WTC11 (cell line): ENCODE results near the gene U2AF1L4. TPM values are rescaled to one million over a fixed set of nuclear protein-coding genes. Genes with fewer than 3 reads are reported as not detected.
A peak's percentile ranks its signal among the peaks of the same experiment; 100 is the strongest.

ENCODE experiments used
- ATAC-seq: fragments of 200-7000 bp; cut with Tn5 transposase; 2 replicates; pipeline ENCODE4 v1.10.0; 2021; ENCODE audit warnings: mild to moderate bottlenecking, moderate library complexity
- CTCF ChIA-PET: fragments of 300-600 bp; sonication (Branson Sonifier 250); formaldehyde crosslinking; loops from one replicate; lab custom pipeline; 2021; ENCODE audit warnings: antibody characterized with exemption; lab: Charles Lee
- POLR2A ChIA-PET: fragments of 350-600 bp; sonication (Branson Sonifier 250); formaldehyde crosslinking; loops from one replicate; lab custom pipeline; 2021; ENCODE audit warnings: antibody characterized with exemption; lab: Charles Lee
- DNase-seq: peaks from one replicate; pipeline ENCODE4 v3.0.0; 2021; ENCODE audit warnings: low spot score
- H3K27ac Mint-ChIP-seq: 2 replicates; pipeline ENCODE4 v1.8.0; 2021; ENCODE audit warnings: mixed read lengths
- H3K27me3 Mint-ChIP-seq: 2 replicates; pipeline ENCODE4 v1.8.0; 2021; ENCODE audit warnings: low read depth, mild to moderate bottlenecking, moderate library complexity, mixed read lengths
- H3K36me3 Mint-ChIP-seq: 2 replicates; pipeline ENCODE4 v1.8.0; 2021; ENCODE audit warnings: mixed read lengths
- H3K4me1 Mint-ChIP-seq: 2 replicates; pipeline ENCODE4 v1.8.0; 2022; ENCODE audit warnings: mixed read lengths
- H3K4me3 Mint-ChIP-seq: 2 replicates; pipeline ENCODE4 v1.8.0; 2021; ENCODE audit warnings: mild to moderate bottlenecking, moderate library complexity, mixed read lengths
- H3K9me3 Mint-ChIP-seq: 2 replicates; pipeline ENCODE4 v1.8.0; 2021; ENCODE audit warnings: mixed read lengths
- ATF1 ChIP-seq: sonication (generic); formaldehyde crosslinking; IDR thresholded peaks from 2 replicates; pipeline ENCODE4 v1.8.1; 2023; ENCODE audit warnings: mild to moderate bottlenecking, moderate library complexity, missing genetic modification reagents
- CREM ChIP-seq: sonication (generic); formaldehyde crosslinking; IDR thresholded peaks from 2 replicates; pipeline ENCODE4 v1.8.1; 2022; ENCODE audit warnings: mild to moderate bottlenecking, missing genetic modification reagents, moderate library complexity
- ETV6 ChIP-seq: sonication (generic); formaldehyde crosslinking; IDR thresholded peaks from 2 replicates; pipeline ENCODE4 v1.8.1; 2022; ENCODE audit warnings: mild to moderate bottlenecking, missing genetic modification reagents
- FOXK1 ChIP-seq: sonication (generic); formaldehyde crosslinking; IDR thresholded peaks from 2 replicates; pipeline ENCODE4 v1.8.0; 2022; ENCODE audit warnings: mild to moderate bottlenecking, moderate library complexity, missing genetic modification reagents
- FOXP4 ChIP-seq: sonication (generic); formaldehyde crosslinking; IDR thresholded peaks from 2 replicates; pipeline ENCODE4 v1.8.0; 2022; ENCODE audit warnings: mild to moderate bottlenecking, missing genetic modification reagents
- HMGA2 ChIP-seq: fragments of 250-450 bp; sonication (Bioruptor Pico); IDR thresholded peaks from 2 replicates; pipeline ENCODE4 v1.4.0; 2021; ENCODE audit warnings: mild to moderate bottlenecking, moderate library complexity
- IRF2 ChIP-seq: sonication (generic); formaldehyde crosslinking; IDR thresholded peaks from 2 replicates; pipeline ENCODE4 v1.8.0; 2022; ENCODE audit warnings: low read depth, missing genetic modification reagents, borderline replicate concordance
- MAX ChIP-seq: sonication (generic); formaldehyde crosslinking; IDR thresholded peaks from 2 replicates; pipeline ENCODE4 v1.8.0; 2022; ENCODE audit warnings: mild to moderate bottlenecking, missing genetic modification reagents
- MXD4 ChIP-seq: fragments of 250-450 bp; sonication (Bioruptor Pico); IDR thresholded peaks from 2 replicates; pipeline ENCODE4 v1.8.0; 2021; ENCODE audit warnings: mild to moderate bottlenecking, moderate library complexity, borderline replicate concordance
- MYBL2 ChIP-seq: sonication (generic); formaldehyde crosslinking; IDR thresholded peaks from 2 replicates; pipeline ENCODE4 v1.8.1; 2023; ENCODE audit warnings: mild to moderate bottlenecking, moderate library complexity, missing genetic modification reagents
- NR3C1 ChIP-seq: sonication (generic); formaldehyde crosslinking; conservative IDR thresholded peaks from 2 replicates; pipeline ENCODE4 v1.8.1; 2023; ENCODE audit warnings: low read depth, mild to moderate bottlenecking, missing genetic modification reagents
- PRRX2 ChIP-seq: fragments of 250-450 bp; sonication (Bioruptor Pico); IDR thresholded peaks from 2 replicates; pipeline ENCODE4 v1.8.0; 2021; ENCODE audit warnings: mild to moderate bottlenecking
- TP53 ChIP-seq: sonication (generic); formaldehyde crosslinking; IDR thresholded peaks from 2 replicates; pipeline ENCODE4 v1.8.1; 2023; ENCODE audit warnings: mild to moderate bottlenecking, missing genetic modification reagents
- ZBTB21 ChIP-seq: sonication (generic); formaldehyde crosslinking; IDR thresholded peaks from 2 replicates; pipeline ENCODE4 v1.8.1; 2023; ENCODE audit warnings: mild to moderate bottlenecking, missing genetic modification reagents, borderline replicate concordance
- ZNF232 ChIP-seq: sonication (generic); formaldehyde crosslinking; IDR thresholded peaks from 2 replicates; pipeline ENCODE4 v1.8.0; 2022; ENCODE audit warnings: mild to moderate bottlenecking, missing genetic modification reagents
- ZNF396 ChIP-seq: fragments of 250-450 bp; sonication (Bioruptor Pico); IDR thresholded peaks from 2 replicates; pipeline ENCODE4 v1.8.0; 2021; ENCODE audit warnings: mild to moderate bottlenecking, moderate library complexity, borderline replicate concordance
- total RNA-seq: library from RNA; stranded (reverse); gene quantifications from 3 replicates; pipeline ENCODE4 v1.2.3, GENCODE V29; 2021
- TF ChIP-seq, protein P1 (sequence below): sonication (generic); formaldehyde crosslinking; IDR thresholded peaks from 2 replicates; pipeline ENCODE4 v1.8.0; 2023; ENCODE audit warnings: mild to moderate bottlenecking, missing genetic modification reagents
- TF ChIP-seq, protein P2 (sequence below): sonication (generic); formaldehyde crosslinking; IDR thresholded peaks from 2 replicates; pipeline ENCODE4 v1.8.1; 2023; ENCODE audit warnings: mild to moderate bottlenecking, missing genetic modification reagents

U2AF1L4 gene
- total RNA-seq, 1 experiment from 2014 or later: 20.9 TPM

GRCh38 chr19:35714601-35715354 is 30.4 kb downstream of the U2AF1L4 start:
- Mint-ChIP-seq H3K27me3 (no peaks in the 10 kb centered on the region), H3K27ac (no peak overlapping the region), H3K9me3 (no peaks in the 10 kb centered on the region), H3K36me3 (no peaks in the 10 kb centered on the region), H3K4me3 (peak overlapping the region; percentile 83), H3K4me1 (peaks cover 46% of the 10 kb centered on the region)
- ChIA-PET CTCF (interaction anchor here (0.9 to 2.7 kb wide), 7 partner anchors 12 to 205 kb away, joined by 3 to 16 read pairs (median 4); no protein-coding TSS in a partner anchor), POLR2A (interaction anchor here (4.0 kb wide), 1 partner anchor 12 kb away, joined by 14 read pairs; the partner anchor contains the start of gene ZBTB32)
- ATAC-seq: no peak
- peak; percentile 51 for DNase-seq
- TF ChIP-seq ZNF396 (CRISPR knock-in tag) (no peak), MAX (CRISPR knock-in tag) (peak; percentile 43; the same call in 1 of the 2 replicates)

DNA sequence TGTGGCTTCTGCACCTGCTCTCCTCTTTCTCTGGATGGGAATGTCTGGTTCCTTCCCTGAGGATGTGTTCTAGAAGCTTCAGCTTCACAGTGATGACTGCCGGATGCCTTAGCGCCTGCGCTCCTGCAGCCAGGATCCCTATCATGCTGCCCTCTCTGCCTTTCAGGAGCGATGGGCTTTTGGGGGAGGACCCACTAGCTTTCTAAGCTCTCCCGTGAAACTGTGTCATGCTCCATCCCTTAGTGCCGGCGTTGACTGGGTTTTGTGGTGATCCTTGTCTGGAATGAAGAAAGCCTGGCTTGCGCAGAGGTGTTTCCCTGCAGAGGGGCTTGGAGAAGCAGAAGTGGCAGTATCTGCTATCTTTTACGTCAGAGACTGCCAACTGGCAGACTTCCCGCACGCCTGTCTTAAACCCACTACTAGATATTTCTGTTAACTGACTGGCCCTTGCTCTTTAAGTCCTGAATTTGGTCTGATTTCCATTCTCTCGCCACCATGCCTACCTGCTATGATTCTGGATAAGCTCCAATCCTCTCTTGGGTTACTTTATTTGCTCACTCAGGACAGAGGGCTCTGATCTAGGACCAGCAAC is 31.2 kb downstream of the U2AF1L4 start:
- DNase-seq: no peak
- Mint-ChIP-seq H3K36me3 (no peaks in the 10 kb centered on the region), H3K4me1 (peaks cover 41% of the 10 kb centered on the region), H3K9me3 (no peaks in the 10 kb centered on the region), H3K27me3 (peaks cover 5% of the 10 kb centered on the region)
- CTCF ChIA-PET: interaction anchor here (0.9 to 2.7 kb wide), 7 partner anchors 11 to 204 kb away, joined by 3 to 16 read pairs (median 7); no protein-coding TSS in a partner anchor
- POLR2A ChIA-PET: interaction anchor here (0.7 to 4.0 kb wide), 3 partner anchors 11 to 106 kb away, joined by 3 to 14 read pairs (median 3); partner anchors contain the start of gene ZBTB32
- TF ChIP-seq ATF1 (CRISPR knock-in tag) (no peak), ZBTB21 (CRISPR knock-in tag) (no peak), NR3C1 (CRISPR knock-in tag) (no peak), IRF2 (no peak), CREM (no peak), FOXK1 (CRISPR knock-in tag) (no peak), ZNF232 (CRISPR knock-in tag) (no peak), TP53 (CRISPR knock-in tag) (no peak), ETV6 (CRISPR knock-in tag) (no peak), MYBL2 (CRISPR knock-in tag) (no peak), PRRX2 (CRISPR knock-in tag) (no peak)
- TF ChIP-seq, all 79 proteins: peak for 0
- Mint-ChIP-seq H3K4me3 (no peak overlapping the region), H3K27ac (0 out of 2 replicates have a peak overlapping the region, but pooled peaks have one; percentile 37)
- ATAC-seq: no peak

GRCh38 chr19:35713506-35713850 is 31.7 kb downstream of the U2AF1L4 start:
- Mint-ChIP-seq H3K36me3 (no peaks in the 10 kb centered on the region), H3K27me3 (peaks cover 8% of the 10 kb centered on the region), H3K4me3 (no peak overlapping the region), H3K4me1 (peaks cover 41% of the 10 kb centered on the region), H3K9me3 (no peaks in the 10 kb centered on the region), H3K27ac (0 out of 2 replicates have a peak overlapping the region, but pooled peaks have one; percentile 37)
- POLR2A ChIA-PET: interaction anchor here (1.3 to 4.0 kb wide), 2 partner anchors 10 to 27 kb away, joined by 3 to 14 read pairs; partner anchors contain the start of gene ZBTB32
- no peak for DNase-seq
- no peak for ATAC-seq
- CTCF ChIA-PET: interaction anchor here (1.2 to 2.4 kb wide), 3 partner anchors 11 to 203 kb away, joined by 3 to 8 read pairs (median 7); no protein-coding TSS in a partner anchor
- TF ChIP-seq HMGA2 (no peak), MXD4 (CRISPR knock-in tag) (no peak)

DNA sequence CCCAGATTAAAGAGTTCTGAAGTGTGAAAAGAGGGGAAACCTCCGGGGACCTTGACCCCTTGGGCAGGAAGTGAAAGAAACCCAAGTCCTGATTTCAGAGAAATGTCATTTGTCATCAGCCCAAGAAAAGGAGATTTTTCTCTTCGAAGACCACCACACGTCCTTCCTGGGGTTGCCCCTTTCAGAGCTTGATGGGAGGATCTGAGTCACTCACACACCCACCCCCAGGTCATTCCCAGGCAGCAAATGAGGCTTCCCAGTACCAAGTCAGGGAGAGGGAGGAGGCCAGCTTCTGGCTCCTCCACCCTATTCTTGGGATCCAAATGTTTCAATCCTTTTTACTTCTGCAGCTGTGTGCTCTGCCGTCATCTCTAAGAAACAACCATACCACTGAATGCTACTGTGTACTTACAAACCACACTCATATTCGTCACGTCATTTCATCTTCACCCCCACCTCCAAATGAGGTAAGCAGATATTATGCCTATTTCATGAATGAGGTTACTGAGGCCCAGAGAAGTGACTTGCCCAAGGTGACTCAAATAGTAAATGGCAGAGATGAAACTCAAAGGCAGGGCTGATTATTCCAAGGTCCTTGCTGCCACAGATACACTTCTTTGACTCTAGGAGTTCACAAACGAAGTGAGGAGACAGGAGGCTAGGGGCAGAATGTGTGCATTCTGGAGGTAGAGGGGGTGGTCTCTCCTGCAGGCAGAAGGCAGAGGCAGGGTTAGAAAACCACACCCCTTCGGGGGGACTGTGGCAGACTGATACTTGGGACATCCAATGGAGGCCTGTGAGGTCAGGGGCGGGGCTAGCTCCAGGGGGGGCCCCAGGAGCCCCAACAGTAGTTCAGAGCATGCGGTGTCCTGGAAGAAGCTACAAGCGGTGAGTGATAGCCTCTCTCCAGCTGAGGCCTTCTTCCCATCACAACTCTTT is 32.4 kb downstream of the U2AF1L4 start:
- Mint-ChIP-seq H3K27me3 (peaks cover 8% of the 10 kb centered on the region), H3K27ac (no peak overlapping the region), H3K4me1 (peaks cover 41% of the 10 kb centered on the region), H3K36me3 (no peaks in the 10 kb centered on the region), H3K4me3 (no peak overlapping the region), H3K9me3 (no peaks in the 10 kb centered on the region)
- no peak for ATAC-seq
- DNase-seq: peak; percentile 46
- POLR2A ChIA-PET: interaction anchor here (1.3 to 4.0 kb wide), 2 partner anchors 10 to 28 kb away, joined by 3 to 14 read pairs; partner anchors contain the start of gene ZBTB32
- CTCF ChIA-PET: interaction anchor here (1.2 to 2.4 kb wide), 4 partner anchors 10 to 203 kb away, joined by 3 to 8 read pairs (median 7); no protein-coding TSS in a partner anchor
- TF ChIP-seq, protein P1, sequence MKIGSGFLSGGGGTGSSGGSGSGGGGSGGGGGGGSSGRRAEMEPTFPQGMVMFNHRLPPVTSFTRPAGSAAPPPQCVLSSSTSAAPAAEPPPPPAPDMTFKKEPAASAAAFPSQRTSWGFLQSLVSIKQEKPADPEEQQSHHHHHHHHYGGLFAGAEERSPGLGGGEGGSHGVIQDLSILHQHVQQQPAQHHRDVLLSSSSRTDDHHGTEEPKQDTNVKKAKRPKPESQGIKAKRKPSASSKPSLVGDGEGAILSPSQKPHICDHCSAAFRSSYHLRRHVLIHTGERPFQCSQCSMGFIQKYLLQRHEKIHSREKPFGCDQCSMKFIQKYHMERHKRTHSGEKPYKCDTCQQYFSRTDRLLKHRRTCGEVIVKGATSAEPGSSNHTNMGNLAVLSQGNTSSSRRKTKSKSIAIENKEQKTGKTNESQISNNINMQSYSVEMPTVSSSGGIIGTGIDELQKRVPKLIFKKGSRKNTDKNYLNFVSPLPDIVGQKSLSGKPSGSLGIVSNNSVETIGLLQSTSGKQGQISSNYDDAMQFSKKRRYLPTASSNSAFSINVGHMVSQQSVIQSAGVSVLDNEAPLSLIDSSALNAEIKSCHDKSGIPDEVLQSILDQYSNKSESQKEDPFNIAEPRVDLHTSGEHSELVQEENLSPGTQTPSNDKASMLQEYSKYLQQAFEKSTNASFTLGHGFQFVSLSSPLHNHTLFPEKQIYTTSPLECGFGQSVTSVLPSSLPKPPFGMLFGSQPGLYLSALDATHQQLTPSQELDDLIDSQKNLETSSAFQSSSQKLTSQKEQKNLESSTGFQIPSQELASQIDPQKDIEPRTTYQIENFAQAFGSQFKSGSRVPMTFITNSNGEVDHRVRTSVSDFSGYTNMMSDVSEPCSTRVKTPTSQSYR (CRISPR knock-in tag): no peak
- no peak for TF ChIP-seq FOXP4 (CRISPR knock-in tag)
- TF ChIP-seq, protein P2, sequence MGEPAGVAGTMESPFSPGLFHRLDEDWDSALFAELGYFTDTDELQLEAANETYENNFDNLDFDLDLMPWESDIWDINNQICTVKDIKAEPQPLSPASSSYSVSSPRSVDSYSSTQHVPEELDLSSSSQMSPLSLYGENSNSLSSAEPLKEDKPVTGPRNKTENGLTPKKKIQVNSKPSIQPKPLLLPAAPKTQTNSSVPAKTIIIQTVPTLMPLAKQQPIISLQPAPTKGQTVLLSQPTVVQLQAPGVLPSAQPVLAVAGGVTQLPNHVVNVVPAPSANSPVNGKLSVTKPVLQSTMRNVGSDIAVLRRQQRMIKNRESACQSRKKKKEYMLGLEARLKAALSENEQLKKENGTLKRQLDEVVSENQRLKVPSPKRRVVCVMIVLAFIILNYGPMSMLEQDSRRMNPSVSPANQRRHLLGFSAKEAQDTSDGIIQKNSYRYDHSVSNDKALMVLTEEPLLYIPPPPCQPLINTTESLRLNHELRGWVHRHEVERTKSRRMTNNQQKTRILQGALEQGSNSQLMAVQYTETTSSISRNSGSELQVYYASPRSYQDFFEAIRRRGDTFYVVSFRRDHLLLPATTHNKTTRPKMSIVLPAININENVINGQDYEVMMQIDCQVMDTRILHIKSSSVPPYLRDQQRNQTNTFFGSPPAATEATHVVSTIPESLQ: no peak
